ENCODE measurements around the gene TCF25. TPM values are rescaled to one million over a fixed set of nuclear protein-coding genes. Genes with fewer than 3 reads are reported as not detected.
"Not testable (repeated sequence)": the region's sequence is repeated elsewhere in the genome, so short reads cannot be mapped to it uniquely, and the experiment has no call there.

The TCF25 gene
- total RNA-seq, 1 experiment from 2014 or later = 141 TPM

GRCh38 chr16:89863741-89864526 lies 9.5 kb upstream of the TCF25 start:
- DNase-seq (ENCODE audit: low read depth) = no peak
- in situ Hi-C loops (cut with HindIII; ENCODE audit: low pct_unique_long_range_greater_than_20kb, low sequenced_read_pairs) = no loop called here

DNA sequence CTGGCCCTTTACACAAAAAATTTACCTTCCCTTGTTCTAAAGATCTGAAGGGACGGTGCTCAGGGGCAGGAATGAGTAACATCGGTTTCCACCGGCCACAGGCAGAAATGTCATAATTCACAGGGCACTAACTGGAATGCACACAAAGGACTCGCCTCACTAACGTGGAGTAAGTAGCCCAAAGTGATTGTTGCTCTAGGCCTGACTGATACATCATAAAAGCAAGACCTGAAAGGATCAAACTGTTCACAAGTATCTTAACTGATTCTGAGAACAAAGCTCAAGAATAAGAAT lies 8.9 kb upstream of the TCF25 start:
- no peak for DNase-seq (ENCODE audit: low read depth)
- in situ Hi-C loops (cut with HindIII; ENCODE audit: low pct_unique_long_range_greater_than_20kb, low sequenced_read_pairs) = no loop called here

GRCh38 chr16:89867918-89868317 lies 5.5 kb upstream of the TCF25 start:
- in situ Hi-C loops (cut with HindIII; ENCODE audit: low pct_unique_long_range_greater_than_20kb, low sequenced_read_pairs) = no loop called here
- no peak for DNase-seq (ENCODE audit: low read depth)

GRCh38 chr16:89869911-89870310 lies 3.5 kb upstream of the TCF25 start:
- in situ Hi-C loops (cut with HindIII; ENCODE audit: low pct_unique_long_range_greater_than_20kb, low sequenced_read_pairs) = no loop called here

DNA sequence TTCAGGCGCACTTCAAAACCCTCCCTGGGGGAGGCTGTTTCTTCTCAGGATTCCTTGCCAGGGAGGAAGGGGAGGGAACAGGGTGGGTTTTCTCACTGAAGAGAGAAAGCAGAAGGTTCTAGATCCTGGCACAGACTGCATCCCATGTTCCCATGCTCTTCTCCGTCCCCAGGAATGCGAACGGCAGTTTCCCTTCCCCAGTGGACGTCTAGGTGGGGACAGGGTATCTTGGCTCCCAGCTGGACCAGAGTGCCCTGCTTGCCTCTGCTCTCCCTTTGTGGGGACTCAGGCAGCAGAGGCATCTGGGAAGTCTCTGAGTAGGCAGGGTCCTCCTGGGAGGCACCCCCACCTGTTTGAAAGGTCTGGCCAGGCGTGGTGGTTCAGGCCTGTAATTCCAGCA lies 3.0 kb upstream of the TCF25 start:
- no peak for DNase-seq (ENCODE audit: low read depth)
- in situ Hi-C loops (cut with HindIII; ENCODE audit: low pct_unique_long_range_greater_than_20kb, low sequenced_read_pairs) = no loop called here

More at GRCh38 chr16:89869911-89870310, 3.5 kb upstream of the TCF25 start:
- no peak for DNase-seq (ENCODE audit: low read depth)

- DNase-seq (ENCODE audit: low read depth) = no peak
- in situ Hi-C loops (cut with HindIII; ENCODE audit: low pct_unique_long_range_greater_than_20kb, low sequenced_read_pairs) = no loop called here
These were observed 1.5 kb upstream of the TCF25 start for GRCh38 chr16:89871895-89872294.

DNA sequence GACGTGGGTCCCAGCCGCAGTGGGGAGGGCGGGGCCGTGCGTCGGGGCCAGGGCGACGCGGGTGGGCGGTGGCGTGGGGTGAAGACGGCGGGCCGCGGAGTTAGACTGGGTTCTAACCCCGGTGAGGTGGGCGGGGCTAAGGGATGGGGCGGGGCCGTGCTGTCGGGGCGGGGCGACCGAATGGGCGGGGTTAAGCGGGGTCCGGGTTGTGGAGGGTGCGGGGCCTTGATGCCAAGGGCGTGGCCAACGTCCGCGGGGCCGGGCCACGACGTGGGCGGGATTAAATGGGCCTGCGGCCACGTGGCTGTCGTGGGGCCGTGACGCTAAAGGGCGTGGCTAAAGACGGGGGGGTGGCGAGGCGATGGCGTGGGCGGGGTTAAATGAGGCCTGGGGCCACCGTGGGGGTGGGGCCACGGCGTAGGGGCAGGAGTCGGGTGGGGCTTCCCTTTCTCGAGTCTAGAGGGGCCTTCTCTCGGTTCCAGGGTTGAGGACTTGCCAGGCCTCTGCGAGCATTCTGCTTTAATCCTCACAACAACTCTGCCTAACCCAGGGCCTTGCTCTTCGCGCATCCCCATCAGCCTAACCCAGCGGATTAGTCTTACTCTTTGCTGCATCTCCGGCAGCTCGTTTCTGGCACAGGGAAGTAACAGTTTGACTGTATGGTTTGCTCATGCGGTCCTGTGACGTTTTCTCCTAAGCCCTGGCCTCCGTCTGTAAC lies 739 bp downstream of the TCF25 start:
- in situ Hi-C loops (cut with HindIII; ENCODE audit: low pct_unique_long_range_greater_than_20kb, low sequenced_read_pairs) = no loop called here

DNA sequence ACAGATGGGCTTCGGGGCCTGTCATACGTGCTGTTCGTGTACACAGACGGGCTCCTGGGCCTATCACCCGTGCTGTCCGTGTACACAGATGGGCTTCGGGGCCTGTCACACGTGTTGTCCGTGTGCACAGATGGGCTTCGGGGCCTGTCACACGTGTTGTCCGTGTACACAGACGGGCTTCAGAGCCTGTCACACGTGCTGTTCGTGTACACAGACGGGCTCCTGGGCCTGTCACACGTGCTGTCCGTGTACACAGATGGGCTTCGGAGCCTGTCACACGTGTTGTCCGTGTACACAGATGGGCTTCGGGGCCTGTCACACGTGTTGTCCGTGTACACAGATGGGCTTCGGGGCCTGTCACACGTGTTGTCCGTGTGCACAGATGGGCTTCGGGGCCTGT lies 5.7 kb downstream of the TCF25 start:
- in situ Hi-C loops (cut with HindIII; ENCODE audit: low pct_unique_long_range_greater_than_20kb, low sequenced_read_pairs); DNase-seq (ENCODE audit: low read depth): not testable (repeated sequence)

More for the DNA sequence above, 739 bp downstream of the TCF25 start:
- peak; percentile 80 for DNase-seq (ENCODE audit: low read depth)

DNA sequence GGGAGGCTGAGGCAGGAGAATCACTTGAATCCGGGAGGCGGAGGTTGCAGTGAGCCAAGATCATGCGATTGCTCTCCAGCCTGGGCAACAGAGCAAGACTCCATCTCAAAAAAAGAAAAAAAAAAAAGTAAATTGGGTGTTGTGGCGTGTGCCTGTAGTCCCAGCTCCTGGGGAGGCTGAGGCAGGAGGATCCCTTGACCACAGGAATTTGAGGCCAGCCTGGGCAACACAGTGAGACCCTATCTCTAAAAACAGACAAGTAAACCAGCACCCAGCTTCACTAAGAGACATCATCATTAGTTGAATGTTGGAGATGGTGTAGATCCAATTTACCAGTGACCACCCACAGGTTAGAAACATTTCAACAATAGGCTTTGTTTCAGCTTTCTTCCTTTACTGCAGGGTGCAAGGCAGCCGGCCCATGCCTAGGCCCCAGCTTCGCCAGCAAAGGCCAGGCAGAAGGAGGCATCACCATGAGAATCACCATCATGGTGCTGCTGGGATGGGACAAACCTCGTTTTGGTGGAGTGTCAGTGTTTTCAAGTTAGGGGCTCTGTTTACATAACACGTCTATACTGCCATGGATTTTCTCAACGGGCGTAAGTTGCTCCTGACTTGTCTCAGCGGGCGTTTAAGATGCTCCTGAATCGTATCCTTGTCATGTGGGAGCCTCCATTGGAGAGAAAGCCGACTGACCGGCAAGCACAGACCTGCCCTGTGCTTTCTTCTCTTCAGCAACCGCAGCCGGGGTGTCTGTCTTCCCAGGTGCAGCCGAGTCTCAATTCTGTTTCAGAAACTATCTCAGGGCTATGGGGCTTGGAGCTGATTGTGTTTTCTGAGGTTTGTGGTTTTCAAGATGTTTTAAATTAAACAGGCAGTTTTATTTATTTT lies 7.3 kb downstream of the TCF25 start:
- DNase-seq (ENCODE audit: low read depth) = no peak
- in situ Hi-C loops (cut with HindIII; ENCODE audit: low pct_unique_long_range_greater_than_20kb, low sequenced_read_pairs) = no loop called here

- in situ Hi-C loops (cut with HindIII; ENCODE audit: low pct_unique_long_range_greater_than_20kb, low sequenced_read_pairs) = no loop called here
- no peak for DNase-seq (ENCODE audit: low read depth)
These were observed 8.0 kb downstream of the TCF25 start for GRCh38 chr16:89881368-89881730.

DNA sequence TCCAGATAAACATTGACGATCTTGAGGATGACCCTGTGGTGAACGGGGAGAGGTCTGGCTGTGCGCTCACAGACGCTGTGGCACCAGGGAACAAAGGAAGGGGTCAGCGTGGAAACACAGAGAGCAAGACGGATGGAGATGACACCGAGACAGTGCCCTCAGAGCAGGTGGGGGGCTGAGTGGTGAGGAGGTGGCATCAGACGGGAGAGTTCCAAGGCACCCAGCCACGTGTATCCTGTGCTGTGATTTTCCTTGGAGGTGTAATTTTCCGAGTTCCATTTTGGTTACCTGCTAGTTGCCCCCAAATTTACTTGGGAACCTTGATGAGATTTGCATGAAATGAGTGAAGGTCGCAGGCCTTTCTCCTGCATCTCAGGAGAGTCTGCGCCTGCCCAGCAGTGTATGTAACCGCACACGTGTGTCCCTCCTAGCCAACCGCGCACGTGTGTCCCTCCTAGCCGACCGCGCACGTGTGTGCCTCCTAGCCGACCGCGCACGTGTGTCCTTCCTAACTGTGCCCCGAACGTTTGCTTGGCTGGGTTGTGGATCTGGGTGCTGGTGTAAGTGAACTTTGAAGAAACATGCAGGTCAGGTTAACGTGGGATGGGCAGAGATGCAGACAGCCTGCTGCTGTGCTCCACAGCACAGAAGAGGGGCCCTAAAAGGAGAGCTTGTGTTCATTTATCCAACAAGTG lies 10.1 kb downstream of the TCF25 start:
- in situ Hi-C loops (cut with HindIII; ENCODE audit: low pct_unique_long_range_greater_than_20kb, low sequenced_read_pairs) = no loop called here
- DNase-seq (ENCODE audit: low read depth) = no peak

- in situ Hi-C loops (cut with HindIII; ENCODE audit: low pct_unique_long_range_greater_than_20kb, low sequenced_read_pairs) = no loop called here
These were observed 10.6 kb downstream of the TCF25 start for GRCh38 chr16:89884041-89884421.

GRCh38 chr16:89887243-89887642 lies 13.9 kb downstream of the TCF25 start:
- DNase-seq (ENCODE audit: low read depth) = no peak
- in situ Hi-C loops (cut with HindIII; ENCODE audit: low pct_unique_long_range_greater_than_20kb, low sequenced_read_pairs) = no loop called here

More at GRCh38 chr16:89884041-89884421, 10.6 kb downstream of the TCF25 start:
- DNase-seq (ENCODE audit: low read depth) = no peak

DNA sequence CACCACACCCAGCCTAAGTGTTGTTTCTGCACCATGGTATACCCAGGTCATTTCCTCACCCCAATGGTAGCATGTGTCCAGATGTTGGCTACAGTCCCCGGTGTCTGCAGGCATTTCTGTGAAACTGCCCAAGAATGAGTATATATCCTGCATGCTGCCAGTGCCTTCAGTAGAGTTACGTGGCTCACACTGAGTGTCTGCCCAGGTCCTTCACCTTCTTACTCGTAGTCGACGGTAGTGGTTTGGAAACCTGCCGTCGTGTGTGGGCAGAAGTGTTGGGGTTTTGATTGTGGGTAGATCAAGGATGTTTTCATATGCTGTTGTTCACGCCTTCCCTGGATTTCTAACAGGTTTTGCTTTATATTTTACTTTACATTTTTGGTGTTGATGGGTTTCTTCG lies 16.8 kb downstream of the TCF25 start:
- in situ Hi-C loops (cut with HindIII; ENCODE audit: low pct_unique_long_range_greater_than_20kb, low sequenced_read_pairs) = no loop called here
- no peak for DNase-seq (ENCODE audit: low read depth)

DNA sequence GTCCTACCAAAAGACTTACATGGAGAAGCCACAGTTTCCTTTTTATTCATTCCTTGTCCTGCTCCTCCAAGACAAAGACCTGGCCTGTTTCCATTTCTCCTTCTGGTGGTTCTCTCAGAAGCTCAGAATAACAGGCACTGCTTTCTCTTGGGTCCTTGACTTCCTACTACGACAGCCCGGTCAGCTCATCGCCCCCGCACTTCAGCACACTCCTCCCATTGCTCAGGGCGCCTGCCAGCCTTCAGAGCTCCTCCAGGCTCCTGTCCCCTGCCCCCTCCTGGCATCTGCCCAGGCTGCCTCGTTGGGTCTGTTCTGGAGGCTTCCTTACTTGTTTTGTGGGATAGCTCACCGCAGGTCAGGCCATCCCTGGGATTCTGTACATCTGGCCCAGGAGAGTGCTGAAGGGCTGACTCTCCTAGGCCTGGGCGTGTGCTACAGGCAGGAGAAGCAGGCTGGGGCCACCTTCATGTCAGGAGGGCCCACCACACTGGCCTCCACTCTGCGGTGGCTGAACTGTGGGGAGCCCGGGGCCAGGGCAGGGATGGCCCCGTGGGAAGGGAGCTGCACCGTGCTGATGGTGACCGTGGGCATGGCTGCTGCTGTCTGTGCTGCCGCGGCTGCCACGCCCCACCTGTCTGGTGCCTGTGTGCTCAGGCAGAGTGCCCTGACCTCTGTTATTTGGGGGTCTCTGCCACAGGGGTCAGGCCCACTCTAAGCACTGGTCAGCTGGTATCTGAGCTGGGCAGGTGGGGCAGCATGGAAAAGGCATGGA lies 17.7 kb downstream of the TCF25 start:
- in situ Hi-C loops (cut with HindIII; ENCODE audit: low pct_unique_long_range_greater_than_20kb, low sequenced_read_pairs) = no loop called here
- DNase-seq (ENCODE audit: low read depth) = no peak

GRCh38 chr16:89892055-89892630 lies 18.8 kb downstream of the TCF25 start:
- DNase-seq (ENCODE audit: low read depth) = no peak
- in situ Hi-C loops (cut with HindIII; ENCODE audit: low pct_unique_long_range_greater_than_20kb, low sequenced_read_pairs) = no loop called here

DNA sequence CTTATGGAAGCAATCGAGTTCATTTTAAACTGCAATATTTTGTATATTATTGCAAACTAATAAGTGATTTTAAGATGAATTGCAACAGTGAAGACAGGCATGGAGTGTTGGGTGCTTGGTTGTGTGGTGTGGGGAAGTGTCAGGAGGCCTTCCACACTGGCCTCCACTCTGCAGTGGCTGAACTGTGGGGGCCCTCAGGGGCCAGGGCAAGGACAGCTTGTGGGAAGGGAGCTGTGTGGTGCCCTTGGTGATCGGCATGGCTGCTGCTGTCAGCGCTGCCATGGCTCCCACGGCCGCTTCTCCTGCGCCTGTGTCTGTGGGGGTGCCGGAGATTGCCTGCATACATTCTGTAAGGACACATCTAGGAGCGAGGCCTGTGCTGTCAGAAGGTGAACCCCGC lies 19.2 kb downstream of the TCF25 start:
- in situ Hi-C loops (cut with HindIII; ENCODE audit: low pct_unique_long_range_greater_than_20kb, low sequenced_read_pairs) = no loop called here
- DNase-seq (ENCODE audit: low read depth) = no peak

All from Caki2 (cell line).